T-helper 17 cell (primary cell): ENCODE measurements around the gene TSPAN3. TPM values are rescaled to one million over a fixed set of nuclear protein-coding genes. Genes with fewer than 3 reads are reported as not detected.

ENCODE experiments used
- ATAC-seq: fragments of 150-1000 bp; cut with Tn5 transposase; 2 replicates; pipeline ENCODE4 v1.10.0; 2021; ENCODE audit warnings: mild to moderate bottlenecking, moderate library complexity
- DNase-seq, 3 donors: peaks; one replicate each; pipeline versions ENCODE4 v3.0.0 to v3.0.0-alpha.2; 2020 to 2021
- H3K9me3 ChIP-seq: one replicate; pipeline ENCODE4 v1.7.0; 2013; ENCODE audit warnings: low read length, mild to moderate bottlenecking; ENCODE audit not compliant: control insufficient read depth, poor library complexity, severe bottlenecking
- H3K27ac Mint-ChIP-seq: one replicate; pipeline ENCODE4 v1.8.0; 2022; ENCODE audit warnings: mild to moderate bottlenecking, moderate library complexity, mixed read lengths
- H3K27me3 Mint-ChIP-seq: one replicate; pipeline ENCODE4 v1.8.0; 2022; ENCODE audit warnings: mixed read lengths
- H3K36me3 Mint-ChIP-seq: one replicate; pipeline ENCODE4 v1.8.0; 2022; ENCODE audit warnings: low read depth, mixed read lengths
- H3K4me1 Mint-ChIP-seq: one replicate; pipeline ENCODE4 v1.8.0; 2022; ENCODE audit warnings: mild to moderate bottlenecking, mixed read lengths
- H3K4me3 Mint-ChIP-seq: one replicate; pipeline ENCODE4 v1.8.0; 2022; ENCODE audit warnings: mild to moderate bottlenecking, moderate library complexity, mixed read lengths
- total RNA-seq, 4 donors: library from RNA in 2 of 4; stranded (reverse) in 2 of 4; gene quantifications; one replicate each; pipeline ENCODE4 v1.2.3 and lab custom pipeline; 2022 to 2026

The TSPAN3 gene
- total RNA-seq, 2 donors from 2014 or later = 10.6 to 11.0 TPM

- peaks cover 18% of the 10 kb centered on the region for H3K36me3 Mint-ChIP-seq
These were observed 30.2 kb downstream of the TSPAN3 start for GRCh38 chr15:77040673-77041072.

GRCh38 chr15:77039848-77040247 is 31.1 kb downstream of the TSPAN3 start:
- H3K4me3 Mint-ChIP-seq = no peak overlapping the region
- H3K36me3 Mint-ChIP-seq = peaks cover 12% of the 10 kb centered on the region
- H3K27ac Mint-ChIP-seq = no peak overlapping the region
- peaks cover 8% of the 10 kb centered on the region for H3K4me1 Mint-ChIP-seq
- no peak for DNase-seq
- no peaks in the 10 kb centered on the region for H3K27me3 Mint-ChIP-seq
- H3K9me3 ChIP-seq = no peaks in the 10 kb centered on the region
- no peak for ATAC-seq

More at GRCh38 chr15:77040673-77041072, 30.2 kb downstream of the TSPAN3 start:
- no peaks in the 10 kb centered on the region for H3K9me3 ChIP-seq
- no peaks in the 10 kb centered on the region for H3K27me3 Mint-ChIP-seq
- DNase-seq = no peak
- H3K4me3 Mint-ChIP-seq = no peak overlapping the region
- H3K4me1 Mint-ChIP-seq = peaks cover 13% of the 10 kb centered on the region
- no peak overlapping the region for H3K27ac Mint-ChIP-seq
- ATAC-seq = no peak

GRCh38 chr15:77039217-77039533 is 31.7 kb downstream of the TSPAN3 start:
- H3K4me1 Mint-ChIP-seq = peaks cover 14% of the 10 kb centered on the region
- peaks cover 12% of the 10 kb centered on the region for H3K36me3 Mint-ChIP-seq
- ATAC-seq (no peak), DNase-seq (no peak)
- no peaks in the 10 kb centered on the region for H3K9me3 ChIP-seq
- no peak overlapping the region for H3K4me3 Mint-ChIP-seq
- H3K27ac Mint-ChIP-seq = peak overlapping the region; percentile 69
- no peaks in the 10 kb centered on the region for H3K27me3 Mint-ChIP-seq

- no peaks in the 10 kb centered on the region for H3K9me3 ChIP-seq
These were observed 32.3 kb downstream of the TSPAN3 start for GRCh38 chr15:77038312-77039216.

GRCh38 chr15:77037388-77038209 is 33.3 kb downstream of the TSPAN3 start:
- Mint-ChIP-seq H3K27ac (peak overlapping the region; percentile 69), H3K36me3 (peaks cover 12% of the 10 kb centered on the region), H3K4me3 (peak overlapping the region; percentile 60)

More at GRCh38 chr15:77038312-77039216, 32.3 kb downstream of the TSPAN3 start:
- Mint-ChIP-seq H3K27ac (peak overlapping the region; percentile 69), H3K4me3 (no peak overlapping the region), H3K4me1 (peaks cover 17% of the 10 kb centered on the region), H3K36me3 (peaks cover 12% of the 10 kb centered on the region), H3K27me3 (no peaks in the 10 kb centered on the region)
- ATAC-seq = no peak
- no peak for DNase-seq

GRCh38 chr15:77036537-77037387 is 34.1 kb downstream of the TSPAN3 start:
- no peaks in the 10 kb centered on the region for H3K9me3 ChIP-seq
- Mint-ChIP-seq H3K36me3 (peaks cover 12% of the 10 kb centered on the region), H3K27ac (peak overlapping the region; percentile 69), H3K4me3 (peak overlapping the region; percentile 60), H3K27me3 (no peaks in the 10 kb centered on the region), H3K4me1 (peaks cover 17% of the 10 kb centered on the region)
- DNase-seq (peak in 1 of 3 donors; percentile 3), ATAC-seq (no peak)

More at GRCh38 chr15:77037388-77038209, 33.3 kb downstream of the TSPAN3 start:
- no peaks in the 10 kb centered on the region for H3K9me3 ChIP-seq
- DNase-seq (peak in 1 of 3 donors; percentile 7), ATAC-seq (no peak)
- no peaks in the 10 kb centered on the region for H3K27me3 Mint-ChIP-seq
- H3K4me1 Mint-ChIP-seq = peaks cover 17% of the 10 kb centered on the region

- Mint-ChIP-seq H3K27me3 (no peaks in the 10 kb centered on the region), H3K4me3 (peak overlapping the region; percentile 53), H3K27ac (no peak overlapping the region), H3K4me1 (peaks cover 17% of the 10 kb centered on the region), H3K36me3 (peaks cover 12% of the 10 kb centered on the region)
- peak in 1 of 3 donors; percentile 2 for DNase-seq
- no peaks in the 10 kb centered on the region for H3K9me3 ChIP-seq
- ATAC-seq = no peak
These were observed 34.9 kb downstream of the TSPAN3 start for GRCh38 chr15:77035999-77036471.

- ATAC-seq (no peak), DNase-seq (no peak)
- Mint-ChIP-seq H3K27ac (no peak overlapping the region), H3K36me3 (peaks cover 12% of the 10 kb centered on the region), H3K27me3 (no peaks in the 10 kb centered on the region), H3K4me1 (peaks cover 17% of the 10 kb centered on the region), H3K4me3 (no peak overlapping the region)
- H3K9me3 ChIP-seq = no peaks in the 10 kb centered on the region
These were observed 35.3 kb downstream of the TSPAN3 start for GRCh38 chr15:77035584-77035983.

GRCh38 chr15:77034695-77035489 is 36.0 kb downstream of the TSPAN3 start:
- no peaks in the 10 kb centered on the region for H3K9me3 ChIP-seq
- H3K27me3 Mint-ChIP-seq = no peaks in the 10 kb centered on the region
- H3K36me3 Mint-ChIP-seq = peaks cover 12% of the 10 kb centered on the region
- no peak for ATAC-seq
- peak overlapping the region; percentile 82 for H3K4me3 Mint-ChIP-seq
- peak in 2 of 3 donors; percentile 9 to 25 for DNase-seq
- peak overlapping the region; percentile 43 for H3K27ac Mint-ChIP-seq
- peaks cover 17% of the 10 kb centered on the region for H3K4me1 Mint-ChIP-seq

- H3K4me1 Mint-ChIP-seq = peaks cover 17% of the 10 kb centered on the region
- ATAC-seq (no peak), DNase-seq (peak in 1 of 3 donors; percentile 2)
- peak overlapping the region; percentile 43 for H3K27ac Mint-ChIP-seq
- peaks cover 12% of the 10 kb centered on the region for H3K36me3 Mint-ChIP-seq
- H3K27me3 Mint-ChIP-seq = no peaks in the 10 kb centered on the region
- H3K4me3 Mint-ChIP-seq = peak overlapping the region; percentile 82
- H3K9me3 ChIP-seq = no peaks in the 10 kb centered on the region
These were observed 36.9 kb downstream of the TSPAN3 start for GRCh38 chr15:77033729-77034671.

- Mint-ChIP-seq H3K4me3 (no peak overlapping the region), H3K27ac (peak overlapping the region; percentile 43), H3K27me3 (no peaks in the 10 kb centered on the region), H3K4me1 (peaks cover 15% of the 10 kb centered on the region), H3K36me3 (peaks cover 12% of the 10 kb centered on the region)
- ATAC-seq (no peak), DNase-seq (no peak)
- H3K9me3 ChIP-seq = no peaks in the 10 kb centered on the region
These were observed 37.5 kb downstream of the TSPAN3 start for GRCh38 chr15:77033417-77033728.
